AG09309 (cell line): ENCODE data around the gene ZCWPW1.

Experiments
- DNase-seq: peaks from one replicate; pipeline ENCODE4 v3.0.0-alpha.2; 2010; ENCODE audit warnings: low read depth
- H3K4me3 ChIP-seq: 2 replicates; pipeline ENCODE4 v1.5.1; 2011; ENCODE audit warnings: mild to moderate bottlenecking, low read depth, low read length, moderate library complexity; ENCODE audit not compliant: control insufficient read depth
- TF ChIP-seq, protein P1 (sequence below): IDR thresholded peaks from 2 replicates; pipeline ENCODE4 v1.5.1; 2011; ENCODE audit warnings: mild to moderate bottlenecking, low read depth, low read length, inconsistent platforms; ENCODE audit not compliant: insufficient read depth, control insufficient read depth; ENCODE audit errors: missing control alignments

Gene ZCWPW1

DNA sequence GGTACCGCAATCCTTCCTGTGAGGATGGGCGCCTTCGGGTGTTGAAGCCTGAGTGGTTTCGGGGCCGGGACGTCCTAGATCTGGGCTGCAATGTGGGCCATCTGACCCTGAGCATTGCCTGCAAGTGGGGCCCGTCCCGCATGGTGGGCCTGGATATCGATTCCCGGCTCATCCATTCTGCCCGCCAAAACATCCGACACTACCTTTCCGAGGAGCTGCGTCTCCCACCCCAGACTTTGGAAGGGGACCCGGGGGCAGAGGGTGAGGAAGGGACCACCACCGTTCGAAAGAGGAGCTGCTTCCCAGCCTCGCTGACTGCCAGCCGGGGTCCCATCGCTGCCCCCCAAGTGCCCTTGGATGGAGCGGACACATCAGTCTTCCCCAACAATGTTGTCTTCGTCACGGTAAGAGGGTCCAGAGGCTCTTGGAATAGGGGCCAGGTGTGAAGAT lies 2.8 kb upstream of the ZCWPW1 start:
- DNase-seq, result no peak
- peak overlapping the region; percentile 80 for H3K4me3 ChIP-seq
- TF ChIP-seq, protein P1, sequence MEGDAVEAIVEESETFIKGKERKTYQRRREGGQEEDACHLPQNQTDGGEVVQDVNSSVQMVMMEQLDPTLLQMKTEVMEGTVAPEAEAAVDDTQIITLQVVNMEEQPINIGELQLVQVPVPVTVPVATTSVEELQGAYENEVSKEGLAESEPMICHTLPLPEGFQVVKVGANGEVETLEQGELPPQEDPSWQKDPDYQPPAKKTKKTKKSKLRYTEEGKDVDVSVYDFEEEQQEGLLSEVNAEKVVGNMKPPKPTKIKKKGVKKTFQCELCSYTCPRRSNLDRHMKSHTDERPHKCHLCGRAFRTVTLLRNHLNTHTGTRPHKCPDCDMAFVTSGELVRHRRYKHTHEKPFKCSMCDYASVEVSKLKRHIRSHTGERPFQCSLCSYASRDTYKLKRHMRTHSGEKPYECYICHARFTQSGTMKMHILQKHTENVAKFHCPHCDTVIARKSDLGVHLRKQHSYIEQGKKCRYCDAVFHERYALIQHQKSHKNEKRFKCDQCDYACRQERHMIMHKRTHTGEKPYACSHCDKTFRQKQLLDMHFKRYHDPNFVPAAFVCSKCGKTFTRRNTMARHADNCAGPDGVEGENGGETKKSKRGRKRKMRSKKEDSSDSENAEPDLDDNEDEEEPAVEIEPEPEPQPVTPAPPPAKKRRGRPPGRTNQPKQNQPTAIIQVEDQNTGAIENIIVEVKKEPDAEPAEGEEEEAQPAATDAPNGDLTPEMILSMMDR, result no peak

DNA sequence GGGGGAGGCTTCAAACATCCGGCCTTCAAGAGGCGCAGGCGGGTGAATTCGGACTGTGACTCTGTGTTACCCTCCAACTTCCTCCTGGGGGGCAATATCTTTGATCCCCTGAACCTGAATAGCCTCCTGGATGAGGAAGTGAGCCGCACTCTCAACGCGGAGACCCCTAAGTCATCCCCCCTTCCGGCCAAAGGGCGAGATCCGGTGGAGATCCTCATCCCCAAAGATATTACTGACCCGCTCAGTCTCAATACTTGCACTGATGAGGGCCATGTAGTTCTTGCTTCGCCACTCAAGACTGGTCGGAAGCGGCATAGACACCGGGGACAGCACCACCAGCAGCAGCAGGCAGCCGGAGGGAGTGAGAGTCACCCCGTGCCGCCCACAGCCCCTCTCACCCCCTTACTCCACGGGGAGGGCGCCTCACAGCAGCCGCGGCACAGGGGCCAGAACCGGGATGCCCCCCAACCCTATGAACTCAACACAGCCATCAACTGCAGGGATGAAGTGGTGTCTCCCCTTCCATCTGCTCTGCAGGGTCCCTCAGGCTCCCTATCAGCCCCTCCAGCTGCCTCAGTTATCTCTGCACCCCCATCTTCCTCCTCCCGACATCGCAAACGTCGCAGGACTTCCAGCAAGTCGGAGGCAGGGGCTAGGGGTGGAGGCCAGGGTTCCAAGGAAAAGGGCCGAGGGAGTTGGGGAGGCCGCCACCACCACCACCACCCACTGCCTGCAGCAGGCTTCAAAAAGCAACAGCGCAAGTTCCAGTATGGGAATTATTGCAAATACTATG lies 2.2 kb upstream of the ZCWPW1 start:
- TF ChIP-seq, protein P1, result no peak
- no peak for DNase-seq
- H3K4me3 ChIP-seq, result peak overlapping the region; percentile 80

DNA sequence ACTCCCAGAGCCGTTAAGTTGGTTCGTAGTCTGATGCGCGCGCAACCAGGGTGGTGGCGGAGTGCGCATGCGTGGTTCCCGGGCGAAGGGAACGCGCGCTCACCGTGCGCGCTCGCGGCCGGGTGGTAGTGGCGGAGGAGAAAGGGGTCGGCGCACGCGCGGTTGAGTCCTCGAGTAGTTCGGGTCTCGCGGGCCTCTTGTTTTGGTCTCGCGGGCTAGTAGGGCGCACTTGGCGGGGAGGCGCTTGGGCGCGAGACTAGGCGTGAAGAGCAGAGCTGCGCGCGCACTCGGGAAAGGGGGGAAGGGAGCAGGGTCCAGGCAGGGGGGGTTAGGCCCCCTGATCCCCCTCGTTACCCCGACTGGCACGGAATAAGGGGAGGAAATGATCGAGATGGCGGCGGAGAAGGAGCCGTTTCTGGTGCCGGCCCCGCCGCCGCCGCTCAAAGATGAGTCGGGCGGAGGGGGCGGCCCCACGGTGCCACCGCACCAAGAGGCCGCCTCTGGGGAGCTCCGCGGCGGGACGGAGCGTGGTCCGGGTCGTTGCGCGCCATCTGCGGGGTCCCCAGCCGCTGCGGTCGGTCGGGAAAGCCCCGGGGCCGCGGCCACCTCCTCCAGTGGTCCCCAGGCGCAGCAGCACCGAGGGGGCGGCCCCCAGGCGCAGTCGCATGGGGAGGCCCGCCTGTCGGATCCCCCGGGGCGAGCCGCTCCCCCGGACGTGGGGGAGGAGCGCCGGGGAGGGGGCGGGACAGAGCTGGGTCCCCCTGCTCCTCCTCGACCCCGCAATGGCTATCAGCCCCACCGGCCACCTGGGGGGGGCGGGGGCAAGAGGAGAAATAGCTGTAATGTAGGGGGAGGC lies 1.4 kb upstream of the ZCWPW1 start, which contains the start of gene MEPCE:
TSS of gene MEPCE (plus strand) at position 195 of the 856 bp plus-strand sequence. CDS start at position 383, 188 bp downstream.
- DNase-seq, result peak; percentile 84
- TF ChIP-seq, protein P1, result no peak

DNA sequence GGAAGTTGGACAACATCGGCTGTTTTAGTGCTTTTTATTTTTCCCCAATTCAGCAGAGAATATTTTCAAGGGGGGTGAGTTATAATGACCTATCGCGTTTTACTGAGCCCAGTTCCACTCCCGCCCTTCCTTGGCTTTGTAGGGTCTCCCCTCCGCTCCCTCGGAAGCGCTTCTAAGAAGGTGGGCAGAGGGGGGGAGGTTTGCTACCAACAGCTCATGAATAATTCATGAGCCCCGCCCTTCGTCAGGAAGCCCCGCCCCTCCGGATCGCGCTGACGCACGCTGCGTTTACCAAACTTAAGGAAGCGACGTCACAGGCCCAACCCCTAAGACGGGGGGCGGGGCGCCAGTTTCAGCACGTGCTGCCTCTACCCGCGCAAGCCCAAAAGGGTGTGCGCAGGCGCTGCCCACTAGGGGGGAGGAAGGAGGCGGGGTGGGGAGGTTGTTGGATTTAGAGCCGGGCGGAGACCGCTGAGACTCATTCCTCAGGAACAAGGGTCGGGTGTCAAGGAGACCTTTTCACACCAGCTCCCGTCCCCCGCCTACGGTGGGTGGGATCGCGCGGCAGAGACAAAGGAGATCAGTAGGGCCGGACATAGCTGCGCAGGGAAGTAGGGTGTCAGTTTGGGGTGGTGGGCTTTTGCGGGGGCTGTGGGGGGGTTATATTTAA lies 599 bp upstream of the ZCWPW1 start:
- H3K4me3 ChIP-seq, result peak overlapping the region; percentile 80
- DNase-seq, result peak; percentile 98

More for the DNA sequence above, 1.4 kb upstream of the ZCWPW1 start, which contains the start of gene MEPCE:
- peak within 1 kb of the TSS; percentile 80 for H3K4me3 ChIP-seq

DNA sequence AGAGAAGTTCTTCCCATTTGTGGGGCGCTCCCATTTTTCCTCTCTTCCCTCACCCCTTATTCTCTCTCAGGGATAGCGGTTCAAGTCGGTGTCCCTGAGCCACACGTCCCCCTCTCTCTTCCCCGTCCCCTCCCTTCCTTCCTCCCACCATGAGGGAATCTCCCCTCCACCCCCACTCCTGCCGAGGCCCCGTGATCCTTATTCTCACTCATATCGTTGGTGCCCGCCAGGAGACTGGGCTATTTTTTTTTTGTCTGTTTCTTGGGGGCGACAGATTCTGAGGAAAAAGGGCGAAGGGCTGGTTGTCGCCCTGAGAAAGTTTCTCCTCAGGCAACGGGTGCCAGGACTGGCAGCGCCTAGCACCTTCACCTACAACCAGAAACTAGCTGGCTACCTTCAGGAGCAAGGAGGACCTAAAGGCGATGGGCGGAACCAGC lies 723 bp downstream of the ZCWPW1 start:
- no peak for DNase-seq
- peak overlapping the region; percentile 80 for H3K4me3 ChIP-seq
- TF ChIP-seq, protein P1, result no peak

More for the DNA sequence above, 599 bp upstream of the ZCWPW1 start:
- TF ChIP-seq, protein P1, result no peak

DNA sequence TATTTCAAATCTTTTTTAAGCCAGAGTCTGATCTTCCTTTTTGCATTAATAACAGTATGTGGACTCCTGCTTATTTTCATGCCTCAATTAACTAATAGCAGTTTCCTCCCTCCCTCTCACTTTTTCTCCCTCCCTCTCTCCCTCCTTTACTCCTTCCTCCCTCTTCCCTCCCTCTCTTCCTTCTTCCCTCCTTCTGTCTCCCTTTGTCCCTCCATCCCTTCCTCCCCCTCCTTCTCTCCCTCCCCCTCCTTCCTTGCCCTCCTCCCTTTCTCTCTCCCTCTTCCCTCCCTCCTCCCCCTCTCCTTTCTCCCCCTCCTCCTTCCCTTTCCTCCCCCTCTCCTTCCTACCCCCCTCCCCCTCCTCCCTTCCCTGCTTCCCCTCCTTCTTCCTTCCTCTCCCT lies 2.0 kb downstream of the ZCWPW1 start:
- TF ChIP-seq, protein P1, result no peak
- DNase-seq, result no peak
- H3K4me3 ChIP-seq, result no peak overlapping the region
